ENCODE data around the gene PBRM1. TPM values are rescaled to one million over a fixed set of nuclear protein-coding genes. Genes with fewer than 3 reads are reported as not detected.

Gene PBRM1
- total and polyA plus RNA-seq, 2 of the 13 experiments (the other 11 are each of a cell fraction or from before 2014, with no cell fraction given) = 10.9 to 33.2 TPM

DNA sequence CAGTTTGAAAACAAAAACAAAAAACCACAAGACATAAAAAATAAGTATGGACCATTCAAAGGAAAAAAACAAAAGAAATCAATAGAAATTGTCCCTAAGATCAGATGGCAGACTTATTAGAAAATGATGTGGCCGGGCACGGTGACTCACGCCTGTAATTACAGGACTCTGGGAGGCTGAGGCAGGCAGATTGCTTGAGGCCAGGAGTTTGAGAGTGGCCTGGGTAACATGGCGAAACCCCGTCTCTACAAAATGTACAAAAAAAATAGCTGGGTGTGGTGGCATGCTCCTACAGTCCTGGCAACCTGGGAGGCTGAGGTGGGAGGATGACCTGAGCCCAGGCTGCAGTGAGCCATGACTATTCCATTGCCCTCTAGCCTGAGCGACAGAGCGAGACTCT is 36.8 kb upstream of the PBRM1 start (continued):
- no peak for TF ChIP-seq ARID5B (CRISPR knock-in tag; IDR thresholded peaks at IDR 0.05)

- TF ChIP-seq CERS6 (CRISPR knock-in tag; IDR thresholded peaks at IDR 0.05) = no peak
- Histone ChIP-seq H3K36me3 (replicated peaks in 1 of 2; ENCODE audit: control insufficient read depth in 1 of 2, insufficient read depth in 2 of 2, low read length in 2 of 2) (peaks cover 0 to 5% of the 10 kb centered on the region in 2 experiments; a peak in 1 of 5 replicates), H2AFZ (ENCODE audit: low read length) (no peak overlapping the region), H3K9ac (ENCODE audit: insufficient read depth, low read depth, low read length) (no peak overlapping the region), H3K27ac (ENCODE audit: extremely low read length, insufficient read depth, low read length) (no peak overlapping the region), H4K20me1 (ENCODE audit: insufficient read depth, low read length) (no peaks in the 10 kb centered on the region), H3K4me3 (replicated peaks in 1 of 3; ENCODE audit: insufficient read depth in 1 of 3, low read depth in 2 of 3, low read length in 3 of 3) (no peak overlapping the region), H3K79me2 (ENCODE audit: insufficient read depth, low read length) (no peaks in the 10 kb centered on the region), H3K27me3 (ENCODE audit: control insufficient read depth in 1 of 2, insufficient read depth in 2 of 2, low read length in 2 of 2) (no peaks in the 10 kb centered on the region), H3K4me2 (ENCODE audit: low read depth, low read length) (no peak overlapping the region), H3K9me3 (ENCODE audit: low read length) (no peaks in the 10 kb centered on the region), H3K4me1 (ENCODE audit: insufficient read depth, low read length) (peaks cover 20% of the 10 kb centered on the region)
- ATAC-seq = no peak
- CTCF ChIA-PET (ENCODE audit: low intra/inter-chr PET ratio, low total read pairs) = no interaction called here
- POLR2A ChIA-PET = interaction anchor here (1.3 to 1.7 kb wide), 2 partner anchors 14 to 53 kb away, joined by 3 to 4 read pairs; no protein-coding TSS in a partner anchor
- in situ Hi-C loops (cut with HindIII; ENCODE audit: extremely low pct_ligation_motif_present, low pct_unique_long_range_greater_than_20kb) (no loop called here), intact Hi-C loops (cut with micrococcal nuclease; ENCODE audit: unreplicated experiment) (no loop called here)
- BruUV-seq (replicated peaks) = no TSS peak
- FAIRE-seq = no peak
- WGBS (ENCODE audit: low lambda C conversion rate) = 100% methylated on average over 1 of the region's 1 CpG
- DNase-seq (ENCODE audit: low spot score) = no peak
These were observed 36.0 kb upstream of the PBRM1 start for GRCh38 chr3:52721730-52722008.
